LoVo (cell line): ENCODE measurements around the gene APH1A.
"Not testable (repeated sequence)": the region's sequence is repeated elsewhere in the genome, so short reads cannot be mapped to it uniquely, and the experiment has no call there.

Experiments used
- DNase-seq: peaks from one replicate; pipeline ENCODE4 v3.0.0-alpha.2; 2016; ENCODE audit warnings: low spot score

The APH1A gene

DNA sequence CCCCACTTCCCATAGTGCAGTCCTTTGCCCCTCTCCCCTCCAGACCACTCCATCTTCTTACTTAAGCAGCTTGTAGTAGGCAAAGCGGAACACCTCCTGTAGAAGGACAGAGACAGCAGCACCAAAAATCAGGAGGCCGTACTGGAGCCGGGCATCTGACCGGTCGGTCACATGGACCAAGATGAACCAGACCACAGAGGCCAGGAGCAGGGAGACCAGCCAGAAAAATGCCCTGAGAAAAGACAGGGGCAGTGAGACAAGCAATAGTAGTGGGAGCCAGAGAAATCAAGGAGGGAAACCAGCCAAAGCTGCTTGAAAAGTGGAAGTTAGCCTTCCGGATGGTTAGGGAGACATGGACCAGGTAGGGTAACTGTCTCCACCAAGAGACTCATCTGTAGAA, 920 bp downstream of the APH1A start:
- DNase-seq = no peak

DNA sequence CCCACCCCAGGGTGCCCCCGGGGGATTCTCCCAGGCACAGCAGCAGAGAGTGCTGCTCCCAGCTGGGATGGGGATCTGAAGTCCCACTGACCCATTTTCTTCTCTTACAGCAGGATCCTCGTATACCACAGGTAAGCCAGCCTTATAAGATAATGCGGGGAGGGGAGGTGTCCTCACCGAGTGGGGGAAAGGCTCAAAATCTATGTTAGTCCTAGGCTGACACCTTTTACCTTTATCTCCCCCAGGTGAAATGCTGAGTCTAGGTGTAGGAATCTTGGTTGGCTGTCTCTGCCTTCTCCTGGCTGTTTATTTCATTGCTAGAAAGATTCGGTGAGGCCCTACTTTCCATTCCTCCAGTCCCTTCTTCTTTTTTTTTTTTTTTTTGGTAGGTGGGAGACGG, 5.3 kb downstream of the APH1A start:
- no peak for DNase-seq

DNA sequence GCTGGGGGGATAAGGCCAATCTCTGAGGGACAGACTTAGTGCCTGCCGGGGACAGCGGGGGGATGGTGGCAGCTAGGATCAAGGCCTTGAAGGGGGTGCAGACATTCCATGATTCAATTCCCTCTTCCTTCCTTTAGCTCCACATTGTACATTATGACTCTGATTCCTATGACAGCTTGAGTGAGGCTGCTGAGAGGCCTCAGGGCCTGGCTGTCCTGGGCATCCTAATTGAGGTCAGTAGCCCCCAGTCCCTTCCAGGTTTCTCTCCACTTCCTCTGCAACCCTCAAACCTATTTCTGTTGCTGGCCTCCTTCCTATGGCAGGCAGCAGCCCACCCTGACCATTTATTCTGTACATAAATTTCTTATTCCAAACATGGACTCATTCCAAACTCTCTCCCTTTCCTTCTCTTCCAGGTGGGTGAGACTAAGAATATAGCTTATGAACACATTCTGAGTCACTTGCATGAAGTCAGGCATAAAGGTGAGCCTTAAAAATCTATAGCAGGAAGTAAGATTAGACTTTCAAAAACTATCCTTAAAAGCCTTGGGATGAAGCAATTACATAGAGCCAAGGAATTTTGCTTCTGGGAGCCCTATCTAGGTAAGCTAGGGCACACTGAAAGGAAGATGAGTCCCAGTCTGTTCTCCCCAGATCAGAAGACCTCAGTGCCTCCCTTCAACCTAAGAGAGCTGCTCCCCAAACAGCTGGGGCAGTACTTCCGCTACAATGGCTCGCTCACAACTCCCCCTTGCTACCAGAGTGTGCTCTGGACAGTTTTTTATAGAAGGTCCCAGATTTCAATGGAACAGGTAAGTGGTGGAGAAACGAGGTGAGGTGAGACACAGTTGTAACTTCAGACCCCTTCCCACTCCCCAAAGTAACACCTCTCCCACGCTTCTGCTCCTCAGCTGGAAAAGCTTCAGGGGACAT, 6.2 kb downstream of the APH1A start:
- no peak for DNase-seq

DNA sequence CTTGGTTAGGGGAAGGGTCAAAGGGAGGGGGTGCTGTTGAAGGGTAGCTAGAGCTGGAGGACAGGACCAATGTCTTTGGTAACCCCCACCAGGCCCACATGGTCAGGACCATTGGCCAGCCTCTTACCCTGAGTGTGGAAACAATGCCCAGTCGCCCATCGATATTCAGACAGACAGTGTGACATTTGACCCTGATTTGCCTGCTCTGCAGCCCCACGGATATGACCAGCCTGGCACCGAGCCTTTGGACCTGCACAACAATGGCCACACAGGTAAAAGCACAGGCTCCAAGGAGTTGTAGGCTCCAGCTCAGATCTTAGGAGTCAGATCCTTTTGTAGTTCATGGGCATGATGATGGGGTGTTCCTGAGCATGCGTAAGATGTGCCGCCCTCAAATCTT, 7.4 kb downstream of the APH1A start:
- DNase-seq = no peak

DNA sequence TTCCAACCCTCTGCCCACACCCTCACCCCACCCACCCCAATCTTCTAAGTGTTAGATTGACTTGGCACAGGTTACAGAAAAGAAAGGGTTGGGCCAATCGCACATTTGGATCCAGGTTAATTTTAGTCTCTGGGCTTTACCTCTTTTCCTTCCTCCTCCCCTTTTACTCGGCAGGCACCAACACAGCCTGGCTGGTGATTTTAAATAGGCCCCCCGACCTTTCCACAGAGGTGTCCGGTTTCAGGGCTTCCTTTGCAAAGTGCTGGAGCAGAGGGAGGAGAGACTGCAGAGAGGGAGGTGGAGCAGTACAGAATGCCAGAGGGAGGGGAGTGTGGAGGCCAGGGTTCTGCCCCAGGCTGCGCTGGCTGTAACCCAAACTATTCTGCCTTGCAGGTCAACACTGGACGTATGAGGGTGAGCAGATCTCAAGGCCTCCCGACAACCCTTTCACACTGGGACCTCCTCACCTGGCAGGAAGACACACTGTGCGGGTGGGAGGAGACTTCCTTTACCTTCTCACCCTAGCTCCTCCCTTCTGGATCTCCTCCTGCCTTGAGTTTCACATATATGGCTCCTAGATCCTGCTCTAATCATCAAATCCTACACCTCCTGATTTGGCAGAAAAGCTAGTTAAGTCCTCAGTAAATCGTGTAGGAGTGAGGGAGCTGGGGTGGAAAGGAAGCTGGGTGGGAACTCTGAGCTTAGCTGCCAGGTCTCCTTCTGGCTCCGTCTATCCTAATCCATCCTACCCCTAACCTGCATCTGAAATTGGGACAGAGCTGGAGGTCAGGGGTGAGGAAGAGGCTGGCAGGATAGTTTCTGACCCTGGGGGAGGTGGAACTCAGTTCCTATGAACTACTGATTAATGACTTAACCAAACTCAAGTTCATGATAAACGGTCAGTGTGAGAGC, 8.8 kb downstream of the APH1A start:
- DNase-seq = no peak

DNA sequence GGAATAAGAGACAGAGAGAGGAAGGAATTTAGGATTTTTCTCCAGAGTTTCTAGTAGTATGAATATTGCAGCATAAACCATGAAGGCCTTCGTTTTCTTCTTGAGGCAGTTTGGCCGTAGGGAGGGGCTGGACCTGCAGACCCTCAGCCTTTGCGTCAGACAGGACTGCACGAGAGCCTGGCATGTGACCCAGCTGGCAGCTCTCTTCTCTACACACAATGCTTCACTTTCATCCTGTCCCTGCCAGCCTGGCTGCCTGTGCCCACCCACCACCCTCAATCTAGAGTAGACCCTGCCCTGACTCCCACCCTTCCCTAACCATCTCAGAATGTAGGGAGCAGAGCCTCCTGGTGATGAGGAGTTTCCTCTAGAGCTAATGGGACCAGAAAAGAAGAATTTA, 9.6 kb downstream of the APH1A start:
- no peak for DNase-seq

DNA sequence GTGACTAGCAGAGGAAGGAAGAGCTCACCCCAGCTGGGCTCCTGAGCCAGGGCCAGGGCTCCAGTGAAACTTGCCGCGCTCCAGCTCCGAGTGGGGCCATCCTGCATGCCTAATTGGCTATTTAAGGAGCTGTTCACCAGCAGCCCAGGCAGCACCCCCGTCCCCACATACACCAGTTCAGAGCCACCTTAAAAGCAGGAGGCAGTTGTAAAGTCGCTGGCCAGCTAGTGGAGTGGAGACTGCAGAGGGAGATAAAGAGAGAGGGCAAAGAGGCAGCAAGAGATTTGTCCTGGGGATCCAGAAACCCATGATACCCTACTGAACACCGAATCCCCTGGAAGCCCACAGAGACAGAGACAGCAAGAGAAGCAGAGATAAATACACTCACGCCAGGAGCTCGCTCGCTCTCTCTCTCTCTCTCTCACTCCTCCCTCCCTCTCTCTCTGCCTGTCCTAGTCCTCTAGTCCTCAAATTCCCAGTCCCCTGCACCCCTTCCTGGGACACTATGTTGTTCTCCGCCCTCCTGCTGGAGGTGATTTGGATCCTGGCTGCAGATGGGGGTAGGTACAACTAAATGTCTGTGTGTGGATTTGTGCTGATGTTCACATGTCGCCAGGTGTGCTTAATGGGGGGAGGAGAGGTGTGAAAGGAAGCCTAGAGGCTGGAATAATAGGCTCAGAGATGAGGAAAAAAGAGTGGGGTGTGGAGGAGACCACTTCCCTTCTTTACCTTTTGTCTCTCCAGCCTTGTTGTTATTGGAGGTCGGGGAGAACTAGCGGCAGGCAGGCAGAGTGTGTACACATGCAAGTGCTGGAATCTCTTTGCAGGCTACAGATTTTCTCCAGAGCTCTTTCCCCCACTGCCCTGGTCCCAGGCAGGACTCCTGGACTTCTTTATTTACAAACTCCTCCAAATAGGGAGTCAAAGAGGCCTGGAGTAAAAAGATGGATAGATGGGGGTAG, 10.9 kb downstream of the APH1A start, which contains the start of gene CA14:
Gene CA14, plus strand, starts transcription at position 151 of the 962 bp plus-strand sequence. Its CDS starts 355 bp downstream, at position 506.
- DNase-seq = no peak

DNA sequence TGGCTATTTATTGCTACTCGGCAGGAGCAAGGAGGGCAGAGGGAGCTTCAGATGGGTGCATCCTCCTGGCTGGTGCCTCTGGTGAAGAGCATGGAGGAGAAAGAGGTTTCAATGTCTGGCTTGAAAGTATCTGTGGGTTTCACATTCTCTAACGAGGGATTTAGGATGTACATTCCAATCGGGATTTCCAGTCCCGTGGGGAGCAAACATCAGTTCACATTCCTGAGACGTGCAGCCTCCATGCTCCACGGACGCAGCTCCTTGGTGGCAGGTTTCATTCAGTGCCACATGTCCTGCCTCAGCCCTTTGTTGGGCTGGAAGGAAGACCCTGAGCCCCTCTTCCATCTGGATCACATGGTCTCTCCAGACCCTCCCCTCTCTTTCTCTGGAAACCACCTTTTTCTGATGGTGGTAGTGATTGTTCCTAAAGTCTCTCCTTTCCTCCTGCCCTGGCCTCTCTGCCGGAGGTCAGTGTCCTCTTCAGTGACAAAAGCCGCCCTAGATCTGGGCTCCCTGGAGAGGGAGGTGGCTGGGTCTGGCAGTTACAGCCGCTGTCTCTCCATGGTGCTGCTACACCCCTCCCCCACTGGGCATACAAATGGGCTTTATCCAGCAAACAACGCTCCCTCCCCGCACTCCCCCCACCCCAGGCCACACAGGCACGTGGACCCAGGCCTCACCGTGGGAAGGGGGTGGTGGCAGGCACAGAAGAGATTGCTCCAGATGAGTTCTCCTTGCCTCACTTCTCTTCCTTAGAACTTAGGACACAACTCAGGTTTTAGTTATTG, 12.1 kb downstream of the APH1A start:
- DNase-seq = no peak

DNA sequence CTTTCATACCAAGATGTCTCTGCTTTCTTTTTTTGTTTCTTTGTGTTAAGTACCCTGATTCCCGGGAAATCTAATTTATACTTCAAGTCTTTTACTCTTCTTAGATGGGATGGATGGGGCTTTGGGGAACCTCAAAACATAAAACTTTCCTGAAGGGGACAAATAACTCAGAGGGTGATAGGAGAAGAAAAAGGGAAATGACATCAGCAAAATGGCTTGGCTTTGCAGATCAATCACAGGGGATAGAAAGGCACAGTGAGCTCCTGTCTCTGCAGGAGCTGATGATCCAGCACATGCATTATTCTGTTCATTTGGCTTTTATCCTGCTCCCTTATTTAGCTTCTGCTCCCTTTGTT, 12.6 kb downstream of the APH1A start:
- DNase-seq = no peak

DNA sequence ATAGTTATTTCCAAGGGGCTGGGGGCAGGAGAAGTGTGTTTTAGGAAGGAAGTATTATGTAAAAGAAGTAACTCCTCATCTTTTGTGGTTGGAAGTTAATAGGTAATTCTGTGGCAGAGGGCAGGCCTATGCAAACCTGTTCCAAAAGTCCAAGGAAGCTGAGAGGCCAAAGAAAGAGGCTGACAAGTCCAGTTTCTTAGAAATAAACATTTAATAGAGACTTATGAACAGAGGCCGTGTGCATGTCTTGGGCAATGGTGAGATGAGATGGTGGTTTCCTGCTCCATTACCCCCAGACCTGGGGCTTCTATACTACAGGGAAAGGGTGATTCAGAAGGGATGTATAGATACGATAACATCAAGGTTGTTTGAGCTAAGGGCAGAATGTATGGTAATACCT, 18.9 kb downstream of the APH1A start:
- no peak for DNase-seq

DNA sequence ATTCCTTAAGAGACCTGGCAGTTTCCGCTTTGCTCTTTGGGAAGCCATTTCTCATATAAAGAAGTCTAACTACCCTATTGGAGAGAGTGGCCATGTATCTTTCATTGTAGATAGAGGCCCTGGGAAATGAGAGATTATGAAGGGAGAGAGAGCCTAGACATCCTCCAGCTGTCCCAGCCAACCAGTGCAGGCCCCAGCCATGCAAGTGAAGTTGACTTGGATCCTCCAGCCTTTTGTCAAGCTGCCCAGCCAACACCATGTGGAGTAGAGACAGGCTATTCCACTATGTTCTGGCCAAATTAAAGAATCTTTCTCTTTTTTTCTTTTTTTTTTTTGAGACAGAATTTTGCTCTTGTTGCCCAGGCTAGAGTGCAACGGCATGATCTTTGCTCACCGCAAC, 25.8 kb downstream of the APH1A start:
- DNase-seq = no peak

DNA sequence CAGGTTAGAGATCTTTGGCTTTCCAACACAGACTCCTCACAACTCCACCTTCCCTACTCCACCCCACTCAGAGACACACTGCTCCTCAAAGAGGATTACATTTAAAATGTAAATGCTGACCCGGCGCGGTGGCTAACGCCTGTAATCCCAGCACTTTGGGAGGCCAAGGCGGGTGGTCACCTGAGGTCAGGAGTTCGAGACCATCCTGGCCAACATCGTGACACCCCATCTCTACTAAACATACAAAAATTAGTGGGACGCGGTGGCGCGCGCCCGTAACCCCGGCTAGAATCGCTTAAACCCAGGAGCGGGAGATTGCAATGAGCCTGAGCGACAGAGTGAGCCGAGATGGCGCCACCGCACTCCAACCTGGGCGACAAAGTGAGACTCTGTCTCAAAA, 31.1 kb downstream of the APH1A start:
- no peak for DNase-seq

DNA sequence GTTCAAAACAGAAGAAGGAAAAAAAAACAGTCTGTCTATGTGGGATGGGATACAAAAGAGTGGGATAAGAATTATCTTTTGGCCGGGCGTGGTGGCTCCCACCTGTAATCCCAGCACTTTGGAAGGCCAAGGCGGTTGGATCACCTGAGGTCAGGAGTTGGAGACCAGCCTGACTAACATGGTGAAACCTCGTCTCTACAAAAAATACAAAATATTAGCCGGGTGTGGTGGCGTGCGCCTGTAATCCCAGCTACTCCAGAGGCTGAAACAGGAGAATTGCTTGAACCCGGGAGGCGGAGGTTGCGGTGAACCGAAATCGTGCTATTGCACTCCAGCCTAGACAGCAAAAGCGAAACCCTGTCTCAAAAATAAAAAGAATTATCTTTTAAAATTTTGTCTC, 31.6 kb downstream of the APH1A start:
- DNase-seq = not testable (repeated sequence)

DNA sequence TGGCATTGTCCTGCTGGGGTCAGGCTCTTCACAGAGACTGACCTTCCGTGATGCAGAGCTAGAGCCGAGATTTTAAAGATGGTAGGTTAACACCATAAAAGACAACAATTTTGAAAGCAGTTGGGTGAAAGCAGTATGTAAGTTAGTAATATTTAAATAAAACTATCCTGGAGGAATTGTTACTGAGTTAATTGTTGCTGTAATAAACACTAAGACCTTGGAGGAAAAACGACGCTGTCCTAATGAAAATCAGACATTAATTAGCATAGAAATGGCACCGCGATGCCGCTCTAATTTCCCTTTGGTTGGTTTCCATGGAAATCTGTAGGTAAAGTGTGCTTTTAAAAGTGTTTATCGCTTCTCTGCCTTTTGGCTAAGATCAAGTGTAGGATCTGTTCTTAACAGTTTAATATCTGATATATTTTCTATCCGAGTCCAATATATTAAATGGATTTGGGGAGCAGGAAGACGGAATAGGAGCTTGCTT, 32.2 kb downstream of the APH1A start:
- no peak for DNase-seq

DNA sequence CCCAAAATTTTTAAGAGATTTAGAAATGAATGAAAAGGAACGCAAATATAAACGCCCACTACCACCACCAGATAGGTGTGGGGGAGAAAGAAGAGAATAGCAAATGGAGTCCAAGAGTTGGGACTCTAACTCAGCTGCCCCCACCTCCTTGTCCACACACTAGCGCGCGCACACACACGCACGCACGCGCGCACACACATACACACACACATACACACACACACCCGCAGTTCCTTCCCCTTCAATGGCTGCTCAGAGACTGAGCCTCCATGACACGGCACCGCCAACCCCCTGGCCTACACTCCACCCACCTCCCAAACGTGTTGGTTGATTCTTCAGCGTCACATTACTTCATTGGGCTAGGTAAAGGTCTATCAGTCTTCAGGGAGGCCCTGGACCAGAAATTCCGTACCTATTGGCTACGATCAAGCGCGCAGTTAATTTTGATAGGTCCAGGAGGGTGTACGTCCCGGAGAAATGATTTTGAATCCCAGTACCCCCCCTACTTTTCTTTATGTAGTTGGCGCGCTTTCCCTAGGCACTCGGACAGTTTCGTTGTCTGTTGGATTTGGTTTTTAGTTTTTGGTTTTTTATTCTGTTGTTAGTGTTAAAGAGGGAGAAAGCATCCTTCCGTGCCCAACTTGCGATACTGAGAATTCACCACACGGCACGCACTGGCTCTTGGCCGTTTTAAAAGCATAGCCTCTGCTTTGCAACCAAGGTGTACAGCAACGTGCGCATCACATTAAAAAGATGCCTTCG, 32.8 kb downstream of the APH1A start, which contains the start of gene ANP32E:
Gene ANP32E, minus strand, starts transcription at position 261 of the 762 bp plus-strand sequence. CDS start 326 bp downstream, outside the sequence.
- DNase-seq = peak; percentile 99

DNA sequence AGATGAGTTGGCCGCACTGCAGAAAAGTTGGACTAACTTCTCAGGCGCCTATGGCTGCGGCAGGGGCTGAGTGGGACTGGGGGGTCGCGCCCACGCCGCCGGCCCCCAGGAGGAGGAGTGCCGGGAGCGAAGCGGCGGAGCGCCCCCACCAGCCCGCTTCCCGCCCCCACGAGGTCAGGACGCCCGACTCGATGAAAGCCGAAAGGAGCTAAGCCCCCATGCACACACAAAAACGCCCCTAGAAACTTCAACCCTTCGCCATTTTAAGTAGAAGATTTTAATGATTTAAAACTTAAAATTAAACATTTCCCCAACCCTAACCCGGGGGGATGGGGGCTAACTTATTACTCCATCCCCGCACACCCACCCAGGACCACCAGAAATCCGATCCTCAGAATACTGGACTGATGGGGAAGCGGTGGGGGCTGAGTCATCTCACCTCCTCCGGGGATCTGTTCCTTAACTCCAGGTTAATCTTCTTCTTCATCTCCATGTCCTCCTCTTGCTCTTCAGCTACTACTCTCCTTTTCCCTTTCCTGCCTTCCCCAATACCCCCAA, 33.4 kb downstream of the APH1A start:
- no peak for DNase-seq

DNA sequence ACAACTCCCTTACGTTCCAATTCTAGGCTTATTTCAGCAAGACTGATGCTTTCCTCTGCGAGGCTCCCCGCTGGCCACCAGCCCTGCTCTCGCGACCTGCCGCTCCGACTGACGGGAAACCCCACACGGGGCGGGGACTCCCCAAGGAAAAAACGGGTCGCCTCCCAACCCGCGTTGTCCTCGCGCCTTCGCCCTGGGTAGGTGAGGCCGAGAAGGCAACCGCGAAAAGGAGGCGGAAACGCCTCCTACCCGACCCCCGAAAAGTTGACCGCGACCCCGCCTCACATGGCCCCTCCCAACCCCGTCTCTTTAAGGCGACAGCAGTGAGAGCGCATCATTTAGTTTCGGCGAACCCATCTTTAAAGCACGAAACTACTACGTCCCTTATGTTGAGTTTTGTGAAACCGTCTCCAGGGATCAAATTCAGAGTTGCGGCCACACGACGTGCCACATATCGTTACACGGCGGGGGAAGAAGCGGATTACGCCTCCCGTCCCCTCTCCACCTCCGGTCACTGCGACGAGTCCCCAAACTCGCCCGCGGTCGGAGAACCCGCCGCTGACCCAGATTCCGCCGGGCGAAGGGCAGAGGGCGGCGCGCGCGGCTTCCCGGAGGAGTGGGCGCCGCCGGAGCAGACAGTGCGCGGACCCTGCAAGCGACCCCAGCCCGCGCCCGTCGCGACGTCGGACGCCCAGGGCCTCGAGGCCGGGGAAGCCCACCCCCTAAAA, 34.1 kb downstream of the APH1A start:
- peak; percentile 73 for DNase-seq

DNA sequence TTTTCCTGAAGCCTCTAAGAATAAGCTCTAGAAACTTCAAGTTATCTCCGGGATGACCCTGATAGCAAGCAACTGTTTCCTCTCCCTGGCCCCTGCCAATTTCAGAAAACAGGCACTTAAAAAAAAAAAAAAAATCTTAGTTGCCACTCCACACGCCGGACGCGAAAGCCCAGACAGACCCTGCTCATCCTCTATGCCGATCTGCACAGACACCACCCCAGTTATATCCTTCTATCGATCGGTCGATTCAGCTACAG, 34.6 kb downstream of the APH1A start:
- DNase-seq = no peak
